HS-5 (cell line): ENCODE data around the gene KNSTRN.

ENCODE experiments used
- DNase-seq: peaks from one replicate; pipeline ENCODE4 v3.0.0-alpha.2; 2012; ENCODE audit warnings: low read depth

Gene KNSTRN

GRCh38 chr15:40435023-40435709, 52.6 kb downstream of the KNSTRN start:
- no peak for DNase-seq

DNA sequence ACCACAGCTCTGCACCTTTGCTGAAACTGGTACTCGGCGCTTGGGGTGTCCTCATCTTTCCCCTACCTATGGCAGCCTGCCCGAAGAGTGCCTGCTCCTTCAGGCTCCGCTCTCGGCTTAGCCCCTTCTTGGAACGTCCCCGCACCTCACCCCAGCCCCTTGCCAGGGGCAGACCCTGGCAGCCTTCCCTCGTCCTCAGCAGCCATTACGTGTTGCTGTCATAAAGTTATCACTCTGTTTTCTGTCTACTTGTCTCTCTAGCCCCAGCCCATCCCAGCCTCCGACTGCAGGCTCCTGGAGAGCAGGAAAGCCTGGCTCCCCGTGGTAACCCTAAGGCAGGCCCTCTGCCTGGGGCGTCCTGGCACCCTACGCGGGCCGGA, 53.2 kb downstream of the KNSTRN start:
- DNase-seq: no peak

DNA sequence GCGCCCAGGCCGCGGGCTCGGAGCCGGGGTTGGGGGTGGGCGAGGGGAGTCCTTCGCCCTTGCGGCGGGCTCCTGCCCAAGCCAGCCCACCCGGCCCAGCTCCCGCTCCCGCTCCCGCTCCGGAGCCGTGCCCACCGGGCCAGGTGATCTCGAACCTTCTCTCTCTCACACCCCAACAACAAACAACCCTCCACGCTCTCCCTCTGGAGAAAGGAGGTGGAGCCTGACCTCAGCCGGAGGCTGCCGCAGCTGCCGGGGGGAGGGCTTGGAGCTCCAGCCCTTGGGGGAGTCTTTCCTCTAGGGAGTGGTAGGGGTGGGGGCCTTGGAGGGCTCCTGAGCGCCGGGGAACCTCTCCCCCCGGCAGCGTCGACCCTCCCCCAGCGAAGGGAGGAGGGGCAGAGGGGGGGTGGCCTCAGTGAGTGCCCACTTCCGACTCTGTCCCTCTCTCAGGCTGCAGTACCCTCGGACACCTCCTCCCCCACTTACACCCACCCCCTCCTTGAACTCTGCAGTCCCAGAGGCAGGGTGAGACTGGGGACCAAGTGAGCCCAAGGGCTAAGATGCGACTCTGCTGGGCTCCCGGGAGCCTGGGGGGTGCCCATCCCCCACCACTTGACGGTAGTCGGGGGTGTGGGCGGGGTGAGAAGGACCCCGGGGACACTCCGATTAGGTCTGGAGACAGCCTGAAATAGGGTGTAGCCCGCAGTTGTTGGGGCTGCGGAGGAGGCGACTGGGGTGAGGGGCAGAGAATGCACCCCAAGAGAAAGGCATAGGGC, 53.8 kb downstream of the KNSTRN start:
- DNase-seq: no peak

DNA sequence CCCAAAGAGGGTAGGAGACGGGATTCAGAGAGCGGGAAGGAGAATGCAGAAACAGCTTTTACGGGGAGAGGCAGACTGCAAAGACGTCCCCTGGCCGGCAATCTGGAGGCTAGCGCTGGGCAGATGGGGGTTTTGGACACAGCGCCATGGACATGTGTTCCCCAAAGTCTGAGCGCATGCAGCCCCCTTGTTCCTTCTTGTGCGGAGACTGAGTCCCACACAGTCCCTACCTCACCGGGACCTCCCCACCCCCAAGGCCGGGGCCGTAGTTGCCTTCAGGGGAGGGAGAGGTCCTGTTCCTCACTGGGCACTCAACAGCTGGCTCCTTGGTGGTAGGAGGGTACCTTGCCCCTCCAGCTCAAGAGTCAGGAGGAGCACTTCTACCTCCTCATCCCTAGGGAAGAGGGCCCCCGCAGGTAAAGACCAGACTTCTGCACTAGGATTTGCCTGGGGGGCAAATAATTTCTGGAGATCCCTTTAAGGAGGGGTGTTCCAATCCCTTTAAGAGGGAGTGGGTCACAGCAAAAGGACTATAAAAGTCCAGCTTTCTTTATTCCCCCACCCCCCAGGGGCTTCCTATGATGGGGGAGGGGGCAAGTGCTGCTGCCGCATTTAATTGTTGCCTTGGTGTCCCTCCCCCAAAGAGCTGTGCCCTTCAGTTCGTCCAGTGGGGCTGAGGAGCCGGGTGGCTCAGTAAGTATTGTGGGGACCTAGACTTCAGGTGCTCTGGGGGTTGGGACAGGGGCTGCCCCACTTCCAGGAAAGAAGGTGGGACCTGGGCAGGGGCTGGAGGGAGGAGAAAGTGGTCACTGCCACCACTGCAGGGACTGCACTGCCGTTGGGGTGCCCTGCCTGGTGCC, 54.6 kb downstream of the KNSTRN start:
- DNase-seq: no peak

- no peak for DNase-seq
Observed at GRCh38 chr15:40437752-40438687, 55.5 kb downstream of the KNSTRN start.

GRCh38 chr15:40438712-40439111, 56.2 kb downstream of the KNSTRN start:
- DNase-seq: no peak

GRCh38 chr15:40439461-40439959, 57.0 kb downstream of the KNSTRN start:
- DNase-seq: no peak

DNA sequence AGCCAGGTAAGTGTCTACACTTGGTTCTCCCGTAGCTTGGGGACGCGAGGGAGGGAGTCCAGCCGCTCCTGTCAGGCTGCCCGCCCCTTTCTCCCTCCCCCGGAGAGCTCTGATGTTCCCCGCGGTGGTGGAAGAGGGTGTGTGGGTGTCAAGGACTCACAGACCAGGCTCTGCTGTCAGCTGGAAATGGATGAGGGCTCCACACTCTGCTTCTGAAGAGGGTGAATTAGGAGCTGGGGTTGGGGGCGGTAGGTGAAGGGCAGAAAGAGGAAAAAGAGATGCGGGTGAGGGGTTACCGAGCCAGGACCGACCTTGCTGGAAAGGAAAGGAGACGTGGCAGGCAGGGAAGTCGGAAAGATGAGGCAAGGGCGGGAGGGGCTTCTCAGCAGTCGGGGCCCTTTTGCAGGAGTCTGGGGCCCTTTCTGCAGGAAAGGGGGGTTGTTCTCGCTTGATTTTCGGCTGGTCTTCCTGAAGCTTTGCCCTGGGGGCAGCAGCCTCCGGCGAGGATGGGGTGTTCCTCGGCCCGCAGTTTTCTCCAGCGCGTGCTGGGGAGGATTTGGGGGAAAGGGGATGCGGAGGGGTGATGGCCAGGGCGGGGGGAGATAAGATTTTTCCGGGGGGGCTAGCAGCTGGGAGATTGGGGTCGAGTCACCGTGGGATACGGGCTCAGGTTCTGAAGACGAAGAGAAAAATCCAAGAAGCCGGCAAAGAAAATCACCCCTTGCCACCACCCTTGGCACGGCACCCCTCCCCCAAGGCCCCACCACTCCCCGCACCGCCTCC, 57.6 kb downstream of the KNSTRN start:
- DNase-seq: no peak

GRCh38 chr15:40440743-40441564, 58.4 kb downstream of the KNSTRN start, which contains the start of gene BAHD1:
Gene BAHD1 (plus strand): TSS chr15:40440953. CDS start chr15:40458465, 17,512 bp downstream.
- peak; percentile 69 for DNase-seq

- no peak for DNase-seq
Observed at GRCh38 chr15:40441565-40442531, 59.3 kb downstream of the KNSTRN start.

DNA sequence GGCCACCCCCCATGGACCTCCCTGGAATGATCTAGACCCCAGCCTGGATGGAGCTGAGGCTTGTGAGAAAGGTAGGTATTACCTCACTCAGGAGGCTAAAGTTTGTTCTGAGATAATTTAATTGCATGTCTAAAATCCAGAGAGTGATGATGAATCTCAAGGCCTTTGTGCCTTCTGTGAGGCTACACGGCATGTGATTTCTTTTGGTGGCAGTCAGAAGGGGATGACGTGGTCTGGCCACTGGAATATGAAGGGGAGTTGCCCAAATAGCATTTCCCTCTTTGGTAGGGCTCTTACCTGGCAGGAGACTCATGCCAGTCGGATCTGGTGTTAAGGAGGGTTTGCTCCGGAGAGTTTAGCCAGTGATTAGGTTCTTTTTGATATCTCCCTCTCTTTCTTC, 60.7 kb downstream of the KNSTRN start:
- DNase-seq: no peak

DNA sequence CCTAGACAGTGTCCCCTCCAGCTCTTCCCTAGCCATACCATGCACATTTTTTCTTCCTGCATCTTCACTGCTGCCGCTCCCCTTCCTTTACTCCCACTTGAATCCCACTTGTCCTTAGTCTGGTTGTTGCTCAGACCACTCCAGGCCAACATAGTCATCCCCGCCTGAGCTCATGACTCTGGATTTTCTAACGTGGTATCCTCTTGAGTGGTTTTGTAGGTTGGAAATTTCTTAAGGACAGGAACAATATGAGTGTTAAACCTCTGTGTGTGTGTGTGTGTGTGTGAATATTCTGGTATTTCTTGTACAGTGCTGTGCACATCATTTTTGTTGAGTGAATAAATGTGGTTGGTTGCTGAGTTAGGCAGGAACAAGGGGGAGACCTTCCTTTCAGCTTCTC, 61.3 kb downstream of the KNSTRN start:
- no peak for DNase-seq
